SK-N-SH treated with all-trans-retinoic acid at 6 μM for 48 hours (cell line): ENCODE measurements around the gene OCA2.

Experiments
- ATAC-seq: fragments of 200-7000 bp; cut with Tn5 transposase; 3 replicates; pipeline ENCODE4 v1.9.1; 2020; ENCODE audit warnings: mild to moderate bottlenecking, moderate library complexity
- ARNTL ChIP-seq: fragments of 450-650 bp; formaldehyde crosslinking; IDR thresholded peaks from 2 replicates; pipeline ENCODE4 v1.5.0; 2020; ENCODE audit warnings: low read depth, mild to moderate bottlenecking, moderate library complexity, borderline replicate concordance
- BACH2 ChIP-seq: fragments of 250-450 bp; sonication (Bioruptor Pico); IDR thresholded peaks from 2 replicates; pipeline ENCODE4 v1.9.0; 2021; ENCODE audit warnings: mild to moderate bottlenecking, borderline replicate concordance
- CSDC2 ChIP-seq: fragments of 250-450 bp; sonication (Bioruptor Pico); IDR thresholded peaks from 2 replicates; pipeline ENCODE4 v1.5.0; 2020; ENCODE audit warnings: mild to moderate bottlenecking, moderate library complexity
- ESRRG ChIP-seq: fragments of 250-450 bp; sonication (Bioruptor Pico); IDR thresholded peaks from 2 replicates; pipeline ENCODE4 v1.6.1; 2021; ENCODE audit warnings: mild to moderate bottlenecking
- GLIS3 ChIP-seq: fragments of 250-450 bp; sonication (Bioruptor Pico); IDR thresholded peaks from 2 replicates; pipeline ENCODE4 v1.5.0; 2020; ENCODE audit warnings: mild to moderate bottlenecking, moderate library complexity
- ISL1 ChIP-seq: fragments of 250-450 bp; sonication (Bioruptor Pico); IDR thresholded peaks from 2 replicates; pipeline ENCODE4 v2.1.2; 2022; ENCODE audit warnings: mild to moderate bottlenecking, moderate library complexity
- OSR1 ChIP-seq: fragments of 250-450 bp; sonication (Bioruptor Pico); IDR thresholded peaks from 2 replicates; pipeline ENCODE4 v1.8.0; 2022; ENCODE audit warnings: moderate library complexity, mild to moderate bottlenecking, inconsistent platforms
- PPARA ChIP-seq: fragments of 250-450 bp; sonication (Bioruptor Pico); IDR thresholded peaks from 2 replicates; pipeline ENCODE4 v1.5.0; 2020; ENCODE audit warnings: mild to moderate bottlenecking, borderline replicate concordance
- RARB ChIP-seq: fragments of 250-450 bp; sonication (Bioruptor Pico); IDR thresholded peaks from 2 replicates; pipeline ENCODE4 v1.8.0; 2021; ENCODE audit warnings: mild to moderate bottlenecking, moderate library complexity
- SNAI2 ChIP-seq: fragments of 250-450 bp; sonication (Bioruptor Pico); IDR thresholded peaks from 2 replicates; pipeline ENCODE4 v1.5.0; 2020; ENCODE audit warnings: mild to moderate bottlenecking, moderate library complexity
- TCF4 ChIP-seq: fragments of 250-450 bp; sonication (Bioruptor Pico); IDR thresholded peaks from 2 replicates; pipeline ENCODE4 v1.8.0; 2021; ENCODE audit warnings: mild to moderate bottlenecking, moderate library complexity, borderline replicate concordance
- TOX ChIP-seq: fragments of 250-450 bp; sonication (Bioruptor Pico); IDR thresholded peaks from 2 replicates; pipeline ENCODE4 v1.8.0; 2021; ENCODE audit warnings: mild to moderate bottlenecking, moderate library complexity, borderline replicate concordance
- ZC3H10 ChIP-seq: fragments of 250-450 bp; sonication (Bioruptor Pico); IDR thresholded peaks from 2 replicates; pipeline ENCODE4 v1.5.1; 2021; ENCODE audit warnings: mild to moderate bottlenecking, moderate library complexity
- ZFP30 ChIP-seq: fragments of 450-650 bp; formaldehyde crosslinking; IDR thresholded peaks from 2 replicates; pipeline ENCODE4 v1.5.0; 2022; ENCODE audit warnings: mild to moderate bottlenecking, moderate library complexity
- ZNF565 ChIP-seq: fragments of 450-650 bp; formaldehyde crosslinking; conservative IDR thresholded peaks from 2 replicates; pipeline ENCODE4 v1.5.0; 2020; ENCODE audit warnings: low read depth, mild to moderate bottlenecking, moderate library complexity
- ZNF70 ChIP-seq: fragments of 450-650 bp; formaldehyde crosslinking; IDR thresholded peaks from 2 replicates; pipeline ENCODE4 v1.5.0; 2020; ENCODE audit warnings: mild to moderate bottlenecking, moderate library complexity
- ZNF8 ChIP-seq: fragments of 450-650 bp; formaldehyde crosslinking; IDR thresholded peaks from 2 replicates; pipeline ENCODE4 v1.5.0; 2020; ENCODE audit warnings: mild to moderate bottlenecking, moderate library complexity
- TF ChIP-seq, protein P1 (sequence below): fragments of 250-450 bp; sonication (Bioruptor Pico); IDR thresholded peaks from 2 replicates; pipeline ENCODE4 v1.8.0; 2020; ENCODE audit warnings: mild to moderate bottlenecking, moderate library complexity, borderline replicate concordance
- TF ChIP-seq, protein P2 (sequence below): fragments of 250-450 bp; sonication (Bioruptor Pico); IDR thresholded peaks from 2 replicates; pipeline ENCODE4 v1.5.0; 2020; ENCODE audit warnings: mild to moderate bottlenecking, moderate library complexity
- TF ChIP-seq, protein P3 (sequence below): fragments of 250-450 bp; sonication (Bioruptor Pico); IDR thresholded peaks from 2 replicates; pipeline ENCODE4 v1.5.1; 2020; ENCODE audit warnings: low read depth, mild to moderate bottlenecking, moderate library complexity
- TF ChIP-seq, protein P4 (sequence below): fragments of 250-450 bp; sonication (Bioruptor Pico); IDR thresholded peaks from 2 replicates; pipeline ENCODE4 v1.8.0; 2021; ENCODE audit warnings: low read depth, mild to moderate bottlenecking, moderate library complexity, borderline replicate concordance
- TF ChIP-seq, protein P5 (sequence below): fragments of 250-450 bp; sonication (Bioruptor Pico); IDR thresholded peaks from 2 replicates; pipeline ENCODE4 v1.5.1; 2021; ENCODE audit warnings: mild to moderate bottlenecking, moderate library complexity

Gene OCA2

DNA sequence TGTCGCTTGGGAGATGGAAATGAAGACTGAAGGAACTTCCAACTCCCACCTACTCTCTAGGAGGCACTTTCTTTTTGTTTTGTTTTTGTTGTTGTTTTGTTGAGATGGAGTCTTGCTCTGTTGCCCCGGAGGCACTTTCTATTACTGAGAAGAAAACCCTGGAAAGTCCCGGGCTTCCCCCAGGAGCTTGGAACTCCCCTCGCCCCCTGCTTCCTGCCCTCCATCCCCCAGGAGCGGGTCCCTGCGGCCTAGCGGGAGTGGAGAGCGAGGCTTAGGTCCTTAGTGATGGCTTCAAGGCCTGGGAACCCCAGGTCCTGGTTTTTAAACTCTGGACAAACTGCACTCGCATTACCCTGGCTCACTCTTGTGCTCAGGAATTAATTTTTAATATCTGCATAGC, 195.7 kb downstream of the OCA2 start (continued):
- TF ChIP-seq, protein P1, sequence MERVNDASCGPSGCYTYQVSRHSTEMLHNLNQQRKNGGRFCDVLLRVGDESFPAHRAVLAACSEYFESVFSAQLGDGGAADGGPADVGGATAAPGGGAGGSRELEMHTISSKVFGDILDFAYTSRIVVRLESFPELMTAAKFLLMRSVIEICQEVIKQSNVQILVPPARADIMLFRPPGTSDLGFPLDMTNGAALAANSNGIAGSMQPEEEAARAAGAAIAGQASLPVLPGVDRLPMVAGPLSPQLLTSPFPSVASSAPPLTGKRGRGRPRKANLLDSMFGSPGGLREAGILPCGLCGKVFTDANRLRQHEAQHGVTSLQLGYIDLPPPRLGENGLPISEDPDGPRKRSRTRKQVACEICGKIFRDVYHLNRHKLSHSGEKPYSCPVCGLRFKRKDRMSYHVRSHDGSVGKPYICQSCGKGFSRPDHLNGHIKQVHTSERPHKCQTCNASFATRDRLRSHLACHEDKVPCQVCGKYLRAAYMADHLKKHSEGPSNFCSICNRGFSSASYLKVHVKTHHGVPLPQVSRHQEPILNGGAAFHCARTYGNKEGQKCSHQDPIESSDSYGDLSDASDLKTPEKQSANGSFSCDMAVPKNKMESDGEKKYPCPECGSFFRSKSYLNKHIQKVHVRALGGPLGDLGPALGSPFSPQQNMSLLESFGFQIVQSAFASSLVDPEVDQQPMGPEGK = no peak
- no peak for TF ChIP-seq ISL1 (CRISPR knock-in tag)
- TF ChIP-seq PPARA (CRISPR knock-in tag) = no peak
- TF ChIP-seq SNAI2 (CRISPR knock-in tag) = no peak
- TF ChIP-seq ZFP30 = no peak
- TF ChIP-seq ESRRG (CRISPR knock-in tag) = no peak
- no peak for TF ChIP-seq RARB

DNA sequence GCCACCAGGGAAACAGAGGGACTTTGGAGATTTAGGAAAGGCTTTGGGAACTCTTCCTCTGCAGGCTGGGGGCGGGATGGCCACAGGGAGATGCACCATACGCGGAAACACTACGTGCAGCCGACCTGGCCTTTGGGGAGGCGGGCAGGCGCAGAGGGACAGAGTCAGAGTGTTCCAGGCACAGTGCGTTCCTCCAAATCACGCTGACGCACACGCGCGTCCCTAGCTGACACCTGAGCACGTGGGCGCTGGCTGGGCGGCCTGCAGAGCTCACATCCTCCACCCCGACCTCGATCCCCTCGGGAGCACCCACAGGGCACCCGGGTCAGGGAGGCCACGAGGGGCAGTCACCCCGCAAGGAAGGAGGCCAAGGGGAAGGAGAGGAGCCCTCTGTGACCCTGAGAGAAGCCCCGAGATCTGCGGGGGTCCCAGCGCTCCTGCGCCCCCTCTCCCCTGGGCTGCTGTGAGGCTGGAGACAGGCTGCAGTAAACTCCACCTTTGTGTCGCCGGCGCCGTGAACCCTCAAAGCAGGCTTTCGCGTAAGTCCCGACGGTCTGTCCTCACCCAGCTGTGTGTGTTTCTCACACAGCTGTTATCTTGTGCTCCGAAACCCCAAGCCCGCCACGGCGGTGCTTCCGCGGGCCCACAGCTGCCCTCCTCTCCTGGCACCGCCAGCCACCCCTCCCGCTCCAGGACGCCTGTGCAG, 196.3 kb downstream of the OCA2 start:
- ATAC-seq = no peak

DNA sequence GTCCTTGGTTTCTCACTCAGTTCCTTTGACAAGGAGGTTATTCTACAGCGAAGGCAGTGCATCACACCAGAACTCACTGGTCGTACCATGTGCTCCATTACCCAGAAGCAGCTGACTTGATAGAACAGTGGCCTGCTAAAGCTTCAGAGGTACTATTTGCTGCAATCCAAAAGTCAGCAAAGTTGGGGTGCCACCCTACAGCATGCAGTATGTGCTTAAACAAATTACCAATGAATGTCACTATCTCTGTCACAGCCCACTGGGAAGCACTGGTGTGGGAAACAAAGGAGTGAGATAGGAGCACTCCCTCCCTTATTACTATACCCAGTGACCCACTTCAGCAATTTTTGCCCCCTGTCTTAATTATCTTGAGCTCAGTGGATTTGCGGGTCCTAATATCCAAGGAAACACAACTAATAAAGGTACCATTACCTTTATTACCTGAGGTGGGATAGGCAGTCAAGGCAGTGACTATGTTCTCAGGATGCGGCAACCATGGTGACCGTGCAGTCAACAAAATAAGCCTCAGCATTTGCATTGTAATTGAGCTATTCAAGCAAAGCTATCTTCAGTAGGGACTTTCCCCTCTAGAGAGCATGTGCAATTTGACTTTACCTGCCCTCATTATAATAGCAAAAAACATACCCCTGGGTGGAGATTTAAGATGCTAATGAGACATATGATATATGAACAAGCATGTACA, 199.4 kb downstream of the OCA2 start:
- no peak for ATAC-seq
- TF ChIP-seq ARNTL = no peak
- TF ChIP-seq PPARA (CRISPR knock-in tag) = no peak
- TF ChIP-seq ZNF565 (CRISPR knock-in tag) = no peak

More for the DNA sequence above, 196.3 kb downstream of the OCA2 start:
- no peak for TF ChIP-seq ZNF8 (CRISPR knock-in tag)

DNA sequence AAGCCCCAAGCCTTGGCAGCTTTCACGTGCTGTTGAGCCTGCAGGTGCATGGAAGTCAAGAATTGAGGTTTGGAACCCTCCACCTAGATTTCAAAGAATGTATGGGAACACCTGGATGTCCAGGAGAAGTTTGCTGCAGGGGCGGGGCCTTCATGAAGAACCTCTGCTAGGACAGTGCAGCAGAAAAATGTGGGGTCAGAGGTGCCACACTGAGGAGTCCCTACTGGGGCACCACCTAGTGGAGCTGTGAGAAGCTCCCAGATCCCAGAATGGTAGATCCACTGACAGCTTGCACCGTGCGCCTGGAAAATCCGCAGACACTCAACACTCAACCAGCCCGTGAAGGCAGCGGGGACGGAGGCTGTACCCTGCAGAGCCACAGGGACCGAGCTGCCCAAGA, 201.6 kb downstream of the OCA2 start:
- ATAC-seq = no peak
- TF ChIP-seq, protein P1 = no peak
- TF ChIP-seq GLIS3 (CRISPR knock-in tag) (no peak), TCF4 (no peak), ISL1 (CRISPR knock-in tag) (no peak), SNAI2 (CRISPR knock-in tag) (no peak), BACH2 (CRISPR knock-in tag) (no peak), CSDC2 (no peak), ZFP30 (no peak), ZNF8 (CRISPR knock-in tag) (no peak), PPARA (CRISPR knock-in tag) (no peak), ARNTL (no peak), ZC3H10 (CRISPR knock-in tag) (no peak), RARB (no peak), OSR1 (no peak), ZNF70 (no peak), TOX (CRISPR knock-in tag) (no peak)
- TF ChIP-seq, protein P2, sequence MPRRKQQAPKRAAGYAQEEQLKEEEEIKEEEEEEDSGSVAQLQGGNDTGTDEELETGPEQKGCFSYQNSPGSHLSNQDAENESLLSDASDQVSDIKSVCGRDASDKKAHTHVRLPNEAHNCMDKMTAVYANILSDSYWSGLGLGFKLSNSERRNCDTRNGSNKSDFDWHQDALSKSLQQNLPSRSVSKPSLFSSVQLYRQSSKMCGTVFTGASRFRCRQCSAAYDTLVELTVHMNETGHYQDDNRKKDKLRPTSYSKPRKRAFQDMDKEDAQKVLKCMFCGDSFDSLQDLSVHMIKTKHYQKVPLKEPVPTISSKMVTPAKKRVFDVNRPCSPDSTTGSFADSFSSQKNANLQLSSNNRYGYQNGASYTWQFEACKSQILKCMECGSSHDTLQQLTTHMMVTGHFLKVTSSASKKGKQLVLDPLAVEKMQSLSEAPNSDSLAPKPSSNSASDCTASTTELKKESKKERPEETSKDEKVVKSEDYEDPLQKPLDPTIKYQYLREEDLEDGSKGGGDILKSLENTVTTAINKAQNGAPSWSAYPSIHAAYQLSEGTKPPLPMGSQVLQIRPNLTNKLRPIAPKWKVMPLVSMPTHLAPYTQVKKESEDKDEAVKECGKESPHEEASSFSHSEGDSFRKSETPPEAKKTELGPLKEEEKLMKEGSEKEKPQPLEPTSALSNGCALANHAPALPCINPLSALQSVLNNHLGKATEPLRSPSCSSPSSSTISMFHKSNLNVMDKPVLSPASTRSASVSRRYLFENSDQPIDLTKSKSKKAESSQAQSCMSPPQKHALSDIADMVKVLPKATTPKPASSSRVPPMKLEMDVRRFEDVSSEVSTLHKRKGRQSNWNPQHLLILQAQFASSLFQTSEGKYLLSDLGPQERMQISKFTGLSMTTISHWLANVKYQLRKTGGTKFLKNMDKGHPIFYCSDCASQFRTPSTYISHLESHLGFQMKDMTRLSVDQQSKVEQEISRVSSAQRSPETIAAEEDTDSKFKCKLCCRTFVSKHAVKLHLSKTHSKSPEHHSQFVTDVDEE (CRISPR knock-in tag) = no peak
- TF ChIP-seq, protein P3, sequence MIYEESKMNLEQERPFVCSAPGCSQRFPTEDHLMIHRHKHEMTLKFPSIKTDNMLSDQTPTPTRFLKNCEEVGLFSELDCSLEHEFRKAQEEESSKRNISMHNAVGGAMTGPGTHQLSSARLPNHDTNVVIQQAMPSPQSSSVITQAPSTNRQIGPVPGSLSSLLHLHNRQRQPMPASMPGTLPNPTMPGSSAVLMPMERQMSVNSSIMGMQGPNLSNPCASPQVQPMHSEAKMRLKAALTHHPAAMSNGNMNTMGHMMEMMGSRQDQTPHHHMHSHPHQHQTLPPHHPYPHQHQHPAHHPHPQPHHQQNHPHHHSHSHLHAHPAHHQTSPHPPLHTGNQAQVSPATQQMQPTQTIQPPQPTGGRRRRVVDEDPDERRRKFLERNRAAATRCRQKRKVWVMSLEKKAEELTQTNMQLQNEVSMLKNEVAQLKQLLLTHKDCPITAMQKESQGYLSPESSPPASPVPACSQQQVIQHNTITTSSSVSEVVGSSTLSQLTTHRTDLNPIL (CRISPR knock-in tag) = no peak
- TF ChIP-seq, protein P4, sequence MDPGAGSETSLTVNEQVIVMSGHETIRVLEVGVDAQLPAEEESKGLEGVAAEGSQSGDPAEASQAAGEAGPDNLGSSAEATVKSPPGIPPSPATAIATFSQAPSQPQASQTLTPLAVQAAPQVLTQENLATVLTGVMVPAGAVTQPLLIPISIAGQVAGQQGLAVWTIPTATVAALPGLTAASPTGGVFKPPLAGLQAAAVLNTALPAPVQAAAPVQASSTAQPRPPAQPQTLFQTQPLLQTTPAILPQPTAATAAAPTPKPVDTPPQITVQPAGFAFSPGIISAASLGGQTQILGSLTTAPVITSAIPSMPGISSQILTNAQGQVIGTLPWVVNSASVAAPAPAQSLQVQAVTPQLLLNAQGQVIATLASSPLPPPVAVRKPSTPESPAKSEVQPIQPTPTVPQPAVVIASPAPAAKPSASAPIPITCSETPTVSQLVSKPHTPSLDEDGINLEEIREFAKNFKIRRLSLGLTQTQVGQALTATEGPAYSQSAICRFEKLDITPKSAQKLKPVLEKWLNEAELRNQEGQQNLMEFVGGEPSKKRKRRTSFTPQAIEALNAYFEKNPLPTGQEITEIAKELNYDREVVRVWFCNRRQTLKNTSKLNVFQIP (CRISPR knock-in tag) = no peak
- TF ChIP-seq, protein P5, sequence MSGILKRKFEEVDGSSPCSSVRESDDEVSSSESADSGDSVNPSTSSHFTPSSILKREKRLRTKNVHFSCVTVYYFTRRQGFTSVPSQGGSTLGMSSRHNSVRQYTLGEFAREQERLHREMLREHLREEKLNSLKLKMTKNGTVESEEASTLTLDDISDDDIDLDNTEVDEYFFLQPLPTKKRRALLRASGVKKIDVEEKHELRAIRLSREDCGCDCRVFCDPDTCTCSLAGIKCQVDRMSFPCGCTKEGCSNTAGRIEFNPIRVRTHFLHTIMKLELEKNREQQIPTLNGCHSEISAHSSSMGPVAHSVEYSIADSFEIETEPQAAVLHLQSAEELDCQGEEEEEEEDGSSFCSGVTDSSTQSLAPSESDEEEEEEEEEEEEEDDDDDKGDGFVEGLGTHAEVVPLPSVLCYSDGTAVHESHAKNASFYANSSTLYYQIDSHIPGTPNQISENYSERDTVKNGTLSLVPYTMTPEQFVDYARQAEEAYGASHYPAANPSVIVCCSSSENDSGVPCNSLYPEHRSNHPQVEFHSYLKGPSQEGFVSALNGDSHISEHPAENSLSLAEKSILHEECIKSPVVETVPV (CRISPR knock-in tag) = no peak
